HG02884 (cell line): Measurements from ENCODE around the gene CR2.
"Not testable (repeated sequence)": the region's sequence is repeated elsewhere in the genome, so short reads cannot be mapped to it uniquely, and the experiment has no call there.

ENCODE experiments used
- ATAC-seq: cut with Tn5 transposase; IDR thresholded peaks from one replicate; pipeline ENCODE4 v1.9.1; 2021; ENCODE audit warnings: mild to moderate bottlenecking, moderate library complexity; ENCODE audit not compliant: unreplicated experiment

Gene CR2

GRCh38 chr1:207454046-207454964 lies at the start of gene CR2:
TSS of gene CR2 (plus strand) at chr1:207454328. CDS start at chr1:207454419, 91 bp downstream.
- peak; percentile 73 for ATAC-seq

GRCh38 chr1:207404849-207405525 lies 49.1 kb upstream of the CR2 start:
- ATAC-seq: no peak

- no peak for ATAC-seq
Measured at GRCh38 chr1:207405814-207406213, 48.3 kb upstream of the CR2 start.

GRCh38 chr1:207407655-207408260 lies 46.4 kb upstream of the CR2 start:
- no peak for ATAC-seq

GRCh38 chr1:207412845-207413244 lies 41.3 kb upstream of the CR2 start:
- no peak for ATAC-seq

- ATAC-seq: peak; percentile 87
Measured at GRCh38 chr1:207414606-207415108, 39.5 kb upstream of the CR2 start.

GRCh38 chr1:207417076-207417475 lies 37.1 kb upstream of the CR2 start:
- ATAC-seq: no peak

- ATAC-seq: no peak
Measured at GRCh38 chr1:207418351-207418750, 35.8 kb upstream of the CR2 start.

- ATAC-seq: no peak
Measured at GRCh38 chr1:207420109-207420508, 34.0 kb upstream of the CR2 start.

- no peak for ATAC-seq
Measured at GRCh38 chr1:207421078-207421477, 33.0 kb upstream of the CR2 start.

GRCh38 chr1:207423560-207424292 lies 30.4 kb upstream of the CR2 start:
- no peak for ATAC-seq

- no peak for ATAC-seq
Measured at GRCh38 chr1:207424570-207425131, 29.5 kb upstream of the CR2 start.

GRCh38 chr1:207427832-207428585 lies 26.1 kb upstream of the CR2 start:
- ATAC-seq: no peak

GRCh38 chr1:207428783-207429182 lies 25.3 kb upstream of the CR2 start:
- no peak for ATAC-seq

GRCh38 chr1:207429963-207430362 lies 24.2 kb upstream of the CR2 start:
- ATAC-seq: no peak

GRCh38 chr1:207430602-207431001 lies 23.5 kb upstream of the CR2 start:
- ATAC-seq: no peak

GRCh38 chr1:207431508-207431907 lies 22.6 kb upstream of the CR2 start:
- no peak for ATAC-seq

- ATAC-seq: no peak
Measured at GRCh38 chr1:207433435-207433834, 20.7 kb upstream of the CR2 start.

- not testable (repeated sequence) for ATAC-seq
Measured at GRCh38 chr1:207436746-207437145, 17.4 kb upstream of the CR2 start.

- no peak for ATAC-seq
Measured at GRCh38 chr1:207440626-207441025, 13.5 kb upstream of the CR2 start.
